AG09319 (cell line): Measurements from ENCODE around the gene SERINC3.
A peak's percentile ranks its signal among the peaks of the same experiment; 100 is the strongest.

Experiments used
- DNase-seq: peaks from one replicate; pipeline ENCODE4 v3.0.0-alpha.2; 2010; ENCODE audit warnings: low read depth; ENCODE audit errors: extremely low read depth
- TF ChIP-seq, protein P1 (sequence below): IDR thresholded peaks from 2 replicates; pipeline ENCODE4 v1.5.1; 2011; ENCODE audit warnings: low read depth, mild to moderate bottlenecking, inconsistent platforms, low read length, moderate library complexity

The SERINC3 gene

DNA sequence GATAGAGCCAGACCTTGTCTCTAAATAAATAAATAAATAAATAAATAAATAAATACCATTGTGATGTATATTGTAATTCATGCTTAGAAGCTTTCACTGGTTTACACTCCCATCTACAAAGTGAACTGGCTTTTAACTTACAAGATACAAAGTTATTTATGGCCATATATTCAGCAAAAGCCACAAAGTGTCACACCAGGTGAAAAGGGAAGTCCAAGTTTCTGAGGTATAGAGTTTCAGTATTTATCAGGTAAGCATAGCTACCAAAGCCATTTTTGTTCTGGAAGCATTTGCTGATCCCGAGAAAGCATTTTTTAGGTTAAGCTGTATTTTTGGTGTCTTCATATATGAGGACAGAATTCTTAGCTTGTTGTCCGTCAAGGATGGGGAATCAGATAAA, 38.4 kb upstream of the SERINC3 start:
- DNase-seq = no peak
- TF ChIP-seq, protein P1, sequence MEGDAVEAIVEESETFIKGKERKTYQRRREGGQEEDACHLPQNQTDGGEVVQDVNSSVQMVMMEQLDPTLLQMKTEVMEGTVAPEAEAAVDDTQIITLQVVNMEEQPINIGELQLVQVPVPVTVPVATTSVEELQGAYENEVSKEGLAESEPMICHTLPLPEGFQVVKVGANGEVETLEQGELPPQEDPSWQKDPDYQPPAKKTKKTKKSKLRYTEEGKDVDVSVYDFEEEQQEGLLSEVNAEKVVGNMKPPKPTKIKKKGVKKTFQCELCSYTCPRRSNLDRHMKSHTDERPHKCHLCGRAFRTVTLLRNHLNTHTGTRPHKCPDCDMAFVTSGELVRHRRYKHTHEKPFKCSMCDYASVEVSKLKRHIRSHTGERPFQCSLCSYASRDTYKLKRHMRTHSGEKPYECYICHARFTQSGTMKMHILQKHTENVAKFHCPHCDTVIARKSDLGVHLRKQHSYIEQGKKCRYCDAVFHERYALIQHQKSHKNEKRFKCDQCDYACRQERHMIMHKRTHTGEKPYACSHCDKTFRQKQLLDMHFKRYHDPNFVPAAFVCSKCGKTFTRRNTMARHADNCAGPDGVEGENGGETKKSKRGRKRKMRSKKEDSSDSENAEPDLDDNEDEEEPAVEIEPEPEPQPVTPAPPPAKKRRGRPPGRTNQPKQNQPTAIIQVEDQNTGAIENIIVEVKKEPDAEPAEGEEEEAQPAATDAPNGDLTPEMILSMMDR = no peak

DNA sequence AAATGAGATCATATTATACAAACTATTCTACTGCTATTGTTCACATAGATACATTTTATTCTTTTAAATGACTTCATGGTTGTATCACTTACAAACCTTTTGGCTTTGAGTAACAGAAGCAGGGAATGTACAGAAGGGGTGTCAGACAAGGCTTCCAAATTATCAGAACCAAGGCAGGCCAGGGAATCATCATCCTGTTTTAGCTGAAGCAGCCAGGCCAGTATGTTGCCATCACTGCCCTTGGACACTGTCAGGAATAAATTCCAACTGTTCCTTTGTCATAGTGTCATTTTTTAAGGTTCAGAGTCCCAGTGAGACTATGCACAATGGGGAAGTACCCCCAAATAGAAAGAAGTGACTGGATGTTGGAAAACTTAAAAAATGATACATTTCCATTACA, 37.4 kb upstream of the SERINC3 start:
- TF ChIP-seq, protein P1 = no peak
- no peak for DNase-seq

DNA sequence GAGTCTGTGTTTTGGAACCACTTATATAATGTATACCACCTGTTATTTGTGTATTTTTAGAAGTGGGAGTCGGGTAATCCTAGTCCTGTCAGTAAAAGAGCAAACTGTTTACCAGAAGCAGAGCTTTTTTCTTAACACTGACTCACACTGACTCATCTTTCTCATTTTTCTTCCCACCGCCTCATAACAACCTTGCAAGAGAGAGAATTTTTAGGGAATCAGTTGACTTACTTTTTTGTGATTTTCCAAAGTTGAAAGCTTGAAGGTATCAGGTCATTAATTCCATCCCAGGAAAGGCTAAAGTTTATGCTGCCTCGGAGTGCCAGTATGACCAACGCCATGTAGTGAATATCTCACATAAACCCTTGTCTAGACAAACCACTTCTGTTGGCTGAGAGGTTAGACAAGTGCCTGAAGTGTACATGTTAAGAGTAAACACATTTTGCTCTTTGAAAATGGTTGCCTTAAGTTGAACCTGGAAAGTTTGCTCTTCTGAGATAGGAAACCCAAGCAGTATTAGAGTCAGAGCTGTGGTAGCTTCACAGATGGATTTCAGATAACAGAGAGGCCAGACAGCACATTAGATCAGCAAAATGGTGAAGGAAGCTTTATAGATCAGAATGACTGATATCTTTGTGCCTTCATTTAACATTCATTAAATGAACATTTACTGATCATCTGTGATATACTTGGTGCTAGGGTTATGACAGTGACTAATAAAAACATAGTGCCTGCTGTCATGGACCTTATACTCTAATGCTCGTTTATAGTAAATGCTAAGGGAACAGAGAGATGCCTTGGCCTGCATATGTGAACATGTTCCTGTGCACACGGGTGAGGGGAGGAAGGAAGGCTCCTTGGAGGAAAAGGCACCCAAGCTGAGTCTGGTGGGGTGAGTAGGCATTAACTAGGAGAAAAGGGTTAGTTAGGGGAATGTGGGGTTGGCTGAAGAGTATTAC, 31.4 kb upstream of the SERINC3 start:
- DNase-seq = peak; percentile 72
- TF ChIP-seq, protein P1 = no peak

DNA sequence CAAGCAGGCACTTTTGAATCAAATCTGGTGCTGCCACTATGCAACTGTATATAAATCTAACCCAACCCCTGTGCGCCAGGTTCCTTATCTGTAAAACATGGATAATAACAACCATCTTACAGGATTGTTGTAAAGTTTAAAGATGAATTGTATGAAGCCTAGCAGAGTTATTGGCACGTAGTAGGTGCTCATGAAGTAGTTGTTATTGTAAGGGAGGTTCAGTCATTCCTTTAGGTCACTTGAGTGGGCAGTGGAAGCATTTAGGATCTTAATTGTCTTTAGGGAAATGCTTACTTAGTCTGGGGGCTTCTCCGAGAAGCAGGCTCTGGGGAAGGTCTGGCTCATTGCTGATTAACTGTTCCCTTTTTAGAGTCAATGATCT, 30.7 kb upstream of the SERINC3 start:
- TF ChIP-seq, protein P1 = no peak
- no peak for DNase-seq

DNA sequence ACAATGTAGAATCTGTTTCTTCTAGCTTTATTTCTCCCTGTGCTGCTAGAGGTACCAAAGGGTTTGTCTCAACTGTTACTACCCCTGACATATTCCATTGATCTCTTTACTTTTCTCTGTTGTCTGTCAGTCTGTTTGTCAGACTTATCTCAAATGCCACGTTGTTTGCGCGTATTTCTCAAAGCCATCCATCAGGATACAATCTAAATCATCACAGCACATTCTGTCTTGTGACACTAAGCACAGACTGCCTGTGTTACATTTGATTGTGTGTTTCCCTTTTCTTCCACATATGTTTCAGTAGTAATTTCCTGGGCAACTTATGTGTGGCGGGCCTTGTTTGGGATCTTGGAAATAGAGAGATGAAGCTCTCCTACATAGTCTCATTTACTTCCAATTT, 30.2 kb upstream of the SERINC3 start:
- no peak for DNase-seq
- TF ChIP-seq, protein P1 = no peak

DNA sequence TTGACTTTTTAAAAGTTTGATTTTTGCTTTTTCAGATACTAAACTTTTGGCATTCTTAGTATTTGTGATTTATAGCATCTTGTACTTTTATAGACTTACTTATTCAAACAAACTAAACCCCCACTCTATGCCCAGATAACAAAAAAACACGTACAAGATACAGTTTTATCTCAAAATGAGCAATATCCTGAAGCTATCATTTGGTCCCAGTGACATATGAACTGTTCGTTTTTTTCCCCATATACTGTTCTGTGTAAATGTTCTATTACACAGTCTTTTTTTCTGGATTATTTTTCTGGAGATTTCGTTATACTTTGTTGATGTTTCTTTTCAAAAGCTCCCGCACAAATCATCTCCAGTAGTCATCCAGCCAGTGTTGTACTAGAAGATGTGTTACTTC, 27.3 kb upstream of the SERINC3 start:
- TF ChIP-seq, protein P1 = no peak
- no peak for DNase-seq

DNA sequence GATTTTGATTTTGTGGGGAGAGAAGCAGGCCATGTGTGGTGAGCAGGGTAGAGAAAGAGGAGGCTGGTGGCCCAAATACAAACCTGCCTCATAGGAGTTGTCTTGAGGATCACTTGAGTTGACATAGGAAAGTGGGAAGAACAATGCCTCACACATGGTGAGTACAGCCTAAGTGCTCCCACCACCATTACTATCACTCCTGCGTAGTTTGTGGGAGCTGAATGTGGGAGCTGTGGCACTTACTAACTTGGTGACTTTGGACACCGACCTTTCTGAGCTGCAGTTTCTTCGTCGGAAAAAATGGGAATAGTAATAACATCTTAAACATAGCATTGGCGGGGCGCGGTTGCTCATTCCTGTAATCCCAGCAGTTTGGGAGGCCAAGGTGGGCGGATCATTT, 25.5 kb upstream of the SERINC3 start:
- TF ChIP-seq, protein P1 = no peak
- no peak for DNase-seq
